NCI-H2227 (cell line): ENCODE results near the gene CPVL.

Experiments used
- DNase-seq: peaks from one replicate; lab custom pipeline; 2025; ENCODE audit not compliant: unreplicated experiment; lab: John Stamatoyannopoulos, UW

Gene CPVL

GRCh38 chr7:29045258-29046086 is 100.9 kb downstream of the CPVL start:
- DNase-seq = no peak

GRCh38 chr7:29044554-29044953 is 101.8 kb downstream of the CPVL start:
- no peak for DNase-seq

DNA sequence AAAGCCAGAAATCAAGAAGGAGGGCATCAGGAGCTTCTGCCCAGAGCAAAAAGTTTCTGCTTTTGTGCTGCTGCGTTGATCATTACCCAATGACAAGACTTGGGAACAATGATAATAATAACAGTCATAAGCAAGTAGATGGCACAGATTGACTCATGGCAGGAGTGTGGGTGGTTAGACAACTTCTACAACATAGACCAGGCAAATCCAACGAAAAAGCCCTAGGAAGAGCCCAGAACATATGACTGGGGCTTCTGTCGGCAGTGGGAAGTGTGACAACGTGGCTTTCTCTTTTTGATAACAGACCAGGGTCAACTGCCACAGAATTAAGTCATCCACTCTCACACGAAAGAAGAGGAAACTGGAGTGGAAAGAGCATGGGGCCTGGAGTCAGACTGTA is 102.8 kb downstream of the CPVL start:
- no peak for DNase-seq

GRCh38 chr7:29042824-29043231 is 103.5 kb downstream of the CPVL start:
- no peak for DNase-seq

DNA sequence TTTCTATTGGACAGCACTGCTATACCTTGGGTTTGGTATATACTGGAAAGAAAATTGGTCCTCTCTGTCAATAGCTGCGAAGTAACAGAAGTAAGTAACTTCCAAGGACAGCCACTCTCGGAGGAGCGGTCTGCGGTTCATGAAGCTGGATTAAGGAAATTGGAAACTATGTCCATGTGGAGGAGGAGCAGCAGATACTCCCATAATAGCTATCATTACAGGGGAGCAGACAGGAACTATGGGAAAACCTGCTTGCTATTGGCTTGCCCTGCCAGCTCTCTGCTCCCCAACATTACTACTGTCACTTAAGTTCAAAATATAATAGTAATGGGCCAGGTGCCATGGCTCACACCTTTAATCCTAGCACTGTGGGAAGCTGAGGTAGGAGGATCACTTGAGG is 104.3 kb downstream of the CPVL start:
- DNase-seq = no peak

DNA sequence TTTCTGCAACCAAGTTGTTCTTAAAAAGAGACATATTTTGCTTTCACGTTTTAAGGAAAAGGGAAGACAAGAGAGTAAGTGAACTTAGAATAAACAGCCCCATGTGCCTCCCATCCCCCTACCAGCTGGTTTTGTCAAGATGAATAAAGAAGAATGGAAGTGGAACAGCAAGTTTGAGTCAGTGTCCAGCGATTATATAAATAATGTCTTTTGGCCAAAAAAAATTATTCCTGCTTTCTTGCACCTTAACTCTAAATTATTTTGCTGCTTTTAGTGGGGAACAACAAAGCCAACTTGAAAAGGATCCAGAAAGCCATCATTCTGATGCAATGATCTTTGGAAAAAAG is 105.8 kb downstream of the CPVL start:
- DNase-seq = no peak

DNA sequence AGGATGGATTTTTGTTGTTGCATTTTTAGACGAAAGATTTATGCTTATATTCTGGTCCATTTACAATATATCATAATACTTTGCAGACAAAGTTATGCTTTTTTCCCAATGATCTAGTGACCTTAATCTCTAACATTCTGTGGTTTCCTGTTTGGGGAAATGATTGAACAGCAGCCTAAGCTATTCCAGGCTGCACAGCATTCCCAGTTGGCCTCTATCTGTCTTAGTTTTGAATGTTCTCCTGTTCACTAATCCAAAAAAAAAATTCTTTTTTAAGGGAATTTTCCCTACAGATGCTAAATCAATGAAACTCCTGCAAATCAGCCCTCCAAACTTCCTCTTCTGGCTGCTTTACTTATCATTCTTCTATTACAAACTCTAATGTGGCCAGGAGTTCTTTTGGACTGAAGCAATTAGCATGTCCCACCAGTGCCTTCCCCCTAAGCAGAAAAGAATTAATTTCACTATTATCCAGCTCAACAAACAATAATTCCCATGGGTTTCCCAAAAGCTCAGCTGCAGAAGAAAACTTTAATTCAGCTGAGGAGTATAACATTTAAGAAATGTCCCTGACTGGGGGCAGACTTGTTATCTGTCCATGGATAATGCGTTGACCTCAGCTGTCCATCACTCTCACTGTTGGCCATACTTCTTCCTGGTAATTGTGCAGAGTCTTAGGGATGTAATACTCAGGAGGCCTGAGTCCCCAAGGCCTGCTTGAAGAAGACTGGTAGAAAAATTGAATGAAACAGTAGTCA is 106.3 kb downstream of the CPVL start:
- no peak for DNase-seq

DNA sequence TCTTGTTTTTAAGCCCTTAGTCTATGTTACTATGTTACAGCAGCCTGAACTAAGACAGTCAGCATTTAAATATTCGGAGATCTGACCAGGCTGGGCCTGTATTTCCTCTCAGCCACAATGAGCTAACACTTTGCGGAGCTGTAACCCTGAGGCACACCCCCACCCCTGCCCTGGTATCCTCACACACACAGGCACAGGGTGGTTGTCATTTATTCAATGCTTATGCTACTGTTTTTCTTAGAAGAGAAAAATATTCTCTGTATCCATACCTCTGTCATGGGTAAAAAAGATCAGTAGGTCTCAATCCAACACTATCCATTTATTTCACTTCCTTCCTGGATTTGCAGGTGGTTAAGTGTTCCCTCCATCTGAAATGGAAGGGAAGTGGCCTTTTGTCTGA is 107.9 kb downstream of the CPVL start:
- DNase-seq = no peak

GRCh38 chr7:29035044-29035740 is 111.1 kb downstream of the CPVL start:
- no peak for DNase-seq

DNA sequence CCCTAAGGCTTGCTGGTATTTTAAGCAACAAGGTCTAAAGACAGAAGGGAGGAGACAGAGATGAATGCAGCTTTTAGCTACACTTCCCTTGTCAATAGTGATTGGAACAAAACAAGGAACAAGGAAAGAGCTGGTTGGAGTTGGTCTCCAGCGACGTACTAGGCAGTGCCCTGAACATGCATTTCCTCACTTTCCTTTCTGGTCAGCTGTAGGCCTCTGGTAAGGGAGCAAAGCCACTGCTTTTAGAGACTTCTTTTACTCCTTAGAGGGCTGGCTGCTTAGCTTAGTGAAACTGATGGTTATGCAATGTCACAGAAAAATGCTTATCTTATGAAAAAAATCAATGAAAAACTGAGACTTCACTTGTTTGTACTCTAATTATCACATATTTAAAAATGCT is 112.8 kb downstream of the CPVL start:
- DNase-seq = no peak

DNA sequence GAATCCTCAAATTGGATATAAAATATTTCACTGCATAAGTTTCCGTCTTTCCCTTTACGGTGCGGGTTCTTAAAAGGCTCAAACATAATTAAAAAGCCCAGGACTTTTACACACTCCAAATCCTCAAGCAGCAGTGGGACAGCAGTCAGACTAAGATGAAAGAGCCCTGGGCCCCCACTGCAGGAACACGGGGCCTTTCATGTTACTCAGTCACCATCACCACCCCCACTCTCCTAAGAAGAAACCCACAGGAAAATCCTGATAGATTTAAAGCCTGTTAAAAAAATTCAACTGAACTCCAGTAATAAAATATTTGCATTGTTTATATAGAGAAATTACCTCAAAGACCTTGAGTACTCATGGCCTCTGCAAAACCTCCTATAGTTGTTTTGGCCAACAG is 114.2 kb downstream of the CPVL start:
- no peak for DNase-seq

- no peak for DNase-seq
Measured at GRCh38 chr7:29030781-29031275, 115.5 kb downstream of the CPVL start.

DNA sequence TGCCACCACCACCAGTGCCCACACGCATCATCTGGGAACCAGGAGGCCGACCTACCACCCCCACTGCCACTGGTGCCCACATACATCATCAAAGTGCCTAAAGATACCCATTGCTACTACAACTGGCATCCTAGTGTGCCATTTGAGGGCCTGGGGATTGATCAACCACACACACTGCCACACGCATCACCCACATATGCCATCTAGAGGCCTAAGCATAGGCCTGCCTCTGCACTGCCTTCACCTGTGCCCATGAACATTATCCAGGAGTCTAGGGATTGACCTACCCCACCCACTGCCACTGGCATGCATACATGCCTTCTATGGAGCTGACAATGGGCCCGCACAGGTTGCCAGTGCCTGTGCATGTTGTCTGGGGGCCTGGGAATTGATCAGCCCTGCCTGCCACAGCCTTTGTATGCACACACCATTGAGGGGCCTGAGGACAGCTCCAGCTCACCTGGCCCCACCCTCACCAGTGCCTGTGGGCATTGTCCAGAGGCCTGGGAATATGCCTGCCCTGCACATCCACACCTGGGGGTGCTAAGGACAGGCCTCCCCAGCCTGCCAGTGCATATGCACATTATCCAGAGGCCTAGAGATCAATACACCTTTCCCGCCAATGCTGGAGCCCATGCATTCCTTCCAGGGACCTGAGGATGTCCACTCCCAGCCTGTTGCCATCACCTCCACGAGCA is 123.9 kb downstream of the CPVL start:
- DNase-seq = no peak

DNA sequence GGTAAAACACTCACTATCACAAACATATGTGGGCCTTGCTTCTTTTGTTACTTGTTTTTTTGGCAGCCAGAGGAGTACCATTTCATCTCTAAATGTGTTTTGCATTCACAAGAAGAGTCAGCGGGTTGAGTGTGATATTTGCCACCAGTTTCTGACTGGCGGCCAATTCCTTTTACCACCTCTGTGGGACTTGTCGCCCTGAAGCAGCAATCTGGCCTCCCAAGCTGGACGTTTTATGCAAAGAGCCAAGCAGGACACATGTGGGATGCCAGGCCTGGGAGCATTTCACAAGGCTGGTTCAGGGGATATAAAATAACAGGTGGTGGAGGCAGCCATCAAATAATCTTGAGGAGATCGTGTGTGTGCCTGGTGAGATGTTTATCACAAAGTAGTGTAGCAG is 126.4 kb downstream of the CPVL start:
- no peak for DNase-seq

DNA sequence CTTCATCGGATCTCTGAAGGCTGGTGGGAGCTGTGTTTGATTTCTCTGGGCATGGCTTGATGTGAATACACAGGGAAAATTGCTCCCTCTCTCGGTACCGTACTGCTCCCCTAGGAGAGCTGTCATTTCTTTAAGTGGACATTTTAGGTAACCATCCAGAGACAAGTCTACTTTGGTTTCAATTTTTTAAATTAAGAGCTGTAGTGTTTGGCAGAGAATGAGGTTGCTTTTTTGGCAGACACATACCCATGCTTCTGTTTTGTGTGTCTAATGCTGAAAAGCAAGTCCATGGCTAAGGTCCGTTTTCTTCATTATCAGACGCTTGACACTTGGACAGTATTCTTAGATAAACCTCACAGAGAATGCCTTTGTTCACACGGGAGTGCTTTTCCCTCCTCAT is 127.0 kb downstream of the CPVL start:
- DNase-seq = no peak

DNA sequence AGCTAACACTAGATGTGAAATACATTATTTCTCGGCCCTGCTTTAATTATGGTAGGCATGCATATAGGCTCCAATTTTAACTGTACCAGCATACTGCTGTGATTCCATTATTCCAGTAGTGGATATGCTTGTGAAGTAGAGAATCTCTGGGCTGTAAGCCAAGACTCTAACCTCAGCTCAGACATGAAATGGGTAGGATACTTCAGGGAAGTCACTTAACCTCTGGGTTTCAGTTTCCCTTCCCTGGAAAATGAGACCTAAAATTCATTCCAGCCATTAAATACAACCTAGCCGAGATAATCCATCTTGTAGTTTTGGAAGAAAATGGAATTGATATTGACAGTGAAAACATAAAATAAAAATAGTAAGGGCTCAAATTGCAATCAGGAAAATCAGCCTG is 128.6 kb downstream of the CPVL start:
- DNase-seq = peak; percentile 34

DNA sequence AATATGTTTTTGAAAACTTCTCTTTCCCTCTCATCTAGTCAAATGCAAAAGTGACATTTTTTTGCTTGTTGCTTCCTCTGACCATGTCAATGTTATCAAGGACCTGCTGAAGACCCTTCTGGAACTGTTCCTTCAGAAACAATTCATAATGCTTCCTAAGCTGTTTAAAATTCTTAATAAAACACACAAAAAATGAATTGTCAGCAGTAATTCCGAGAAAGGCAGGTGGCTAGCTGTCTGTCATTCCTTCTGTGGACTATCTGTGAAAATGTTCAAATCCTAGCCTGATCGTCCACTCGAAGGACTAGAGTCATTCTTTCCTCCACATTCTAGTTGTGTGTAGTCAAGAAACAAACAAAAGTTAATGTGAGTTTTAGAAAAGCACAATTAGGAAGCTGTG is 131.6 kb downstream of the CPVL start:
- DNase-seq = no peak

DNA sequence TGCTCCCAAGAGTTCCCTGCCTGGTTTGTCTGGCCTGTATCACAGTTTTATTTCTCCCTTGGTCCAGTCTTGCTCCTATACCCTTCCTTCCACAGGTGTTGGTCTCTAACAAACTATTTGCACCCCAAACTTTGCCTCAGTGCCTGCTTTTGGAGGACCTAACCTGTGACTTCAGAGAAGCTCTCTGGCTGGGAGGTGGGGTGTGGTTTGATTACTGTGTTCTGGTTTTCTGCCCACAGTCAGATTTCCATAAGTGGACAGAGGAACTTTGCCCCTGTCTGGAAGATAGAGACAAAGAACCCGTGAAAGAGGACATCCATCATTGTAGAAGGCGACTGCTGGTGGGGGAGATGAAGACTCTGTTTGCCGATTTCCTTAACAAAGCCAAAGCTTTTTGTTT is 132.4 kb downstream of the CPVL start:
- DNase-seq = no peak

GRCh38 chr7:29013082-29013695 is 133.1 kb downstream of the CPVL start:
- no peak for DNase-seq

DNA sequence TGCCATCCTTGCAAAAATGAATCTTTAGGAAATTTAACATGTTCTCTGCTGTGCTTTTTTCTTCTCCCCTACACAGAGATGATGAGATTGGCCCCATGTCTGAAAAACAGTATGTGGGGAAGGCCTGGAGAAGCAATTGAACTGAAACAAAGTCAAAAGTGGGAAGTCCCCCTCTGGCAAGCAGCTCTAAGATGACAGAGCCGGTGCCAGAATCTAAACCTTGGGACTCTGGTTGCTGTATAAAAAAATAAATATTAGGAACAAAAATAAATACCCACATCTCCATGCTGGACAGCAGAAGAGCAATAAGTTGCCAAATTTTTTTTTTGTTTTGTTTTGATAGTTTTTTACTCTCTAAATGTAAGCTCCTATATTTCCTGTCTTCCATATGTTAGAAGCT is 136.4 kb downstream of the CPVL start:
- DNase-seq = no peak

DNA sequence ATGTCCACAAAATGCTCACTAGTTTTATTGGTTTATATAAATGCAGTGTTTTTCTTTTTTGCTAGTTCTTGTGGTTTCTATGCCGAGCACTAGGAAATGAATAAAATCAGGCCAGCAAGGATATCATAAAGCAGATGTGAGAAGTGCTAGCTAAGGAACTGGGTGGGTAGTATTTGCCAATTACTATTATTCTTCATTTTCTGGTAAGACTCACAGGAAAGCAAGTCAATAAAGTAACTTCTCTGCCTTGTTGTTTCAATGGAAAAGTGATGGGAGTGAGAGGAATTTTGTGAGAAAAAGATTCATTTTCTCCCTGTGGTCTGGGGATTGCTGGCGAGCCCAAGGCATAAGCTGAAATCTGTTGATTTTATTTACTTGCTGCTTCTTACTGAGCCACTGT is 137.7 kb downstream of the CPVL start:
- no peak for DNase-seq
